HL-60 (cell line): ENCODE data around the gene MGAT5.

Source experiments
- GABPA ChIP-seq: IDR thresholded peaks from 2 replicates; pipeline ENCODE4 v1.6.1; 2012; ENCODE audit warnings: low read depth
- POLR2AphosphoS5 ChIP-seq: IDR thresholded peaks from 2 replicates; pipeline ENCODE4 v1.6.1; 2012; ENCODE audit warnings: low read depth
- TF ChIP-seq, protein P1 (sequence below): IDR thresholded peaks from one replicate; pipeline ENCODE4 v1.5.1; 2011; ENCODE audit warnings: low read length, control low read depth, inconsistent platforms; ENCODE audit not compliant: insufficient read depth
- TF ChIP-seq, protein P2 (sequence below): IDR thresholded peaks from 2 replicates; pipeline ENCODE4 v1.6.1; 2012; ENCODE audit warnings: low read depth; ENCODE audit not compliant: insufficient replicate concordance

DNA sequence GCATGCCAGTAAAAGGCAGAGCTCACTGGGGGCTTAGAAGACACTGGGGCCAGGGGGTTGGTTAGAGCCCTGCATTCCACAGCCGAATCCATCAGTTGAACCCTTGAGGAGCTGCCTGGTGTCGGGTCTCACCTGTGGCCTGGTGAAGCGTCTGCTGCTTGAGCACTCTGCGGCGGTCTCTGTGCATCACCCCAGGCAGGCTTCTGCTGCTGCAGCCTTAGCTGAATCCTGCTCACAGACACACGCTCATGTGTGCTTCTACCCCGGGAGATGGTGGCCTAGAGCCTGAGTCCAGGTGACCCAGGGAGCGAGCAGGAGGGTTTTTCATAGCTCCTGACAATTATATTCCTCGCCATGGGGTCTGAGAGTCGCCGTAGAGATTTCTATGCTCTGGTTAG is 192.1 kb downstream of the MGAT5 start:
- TF ChIP-seq, protein P1, sequence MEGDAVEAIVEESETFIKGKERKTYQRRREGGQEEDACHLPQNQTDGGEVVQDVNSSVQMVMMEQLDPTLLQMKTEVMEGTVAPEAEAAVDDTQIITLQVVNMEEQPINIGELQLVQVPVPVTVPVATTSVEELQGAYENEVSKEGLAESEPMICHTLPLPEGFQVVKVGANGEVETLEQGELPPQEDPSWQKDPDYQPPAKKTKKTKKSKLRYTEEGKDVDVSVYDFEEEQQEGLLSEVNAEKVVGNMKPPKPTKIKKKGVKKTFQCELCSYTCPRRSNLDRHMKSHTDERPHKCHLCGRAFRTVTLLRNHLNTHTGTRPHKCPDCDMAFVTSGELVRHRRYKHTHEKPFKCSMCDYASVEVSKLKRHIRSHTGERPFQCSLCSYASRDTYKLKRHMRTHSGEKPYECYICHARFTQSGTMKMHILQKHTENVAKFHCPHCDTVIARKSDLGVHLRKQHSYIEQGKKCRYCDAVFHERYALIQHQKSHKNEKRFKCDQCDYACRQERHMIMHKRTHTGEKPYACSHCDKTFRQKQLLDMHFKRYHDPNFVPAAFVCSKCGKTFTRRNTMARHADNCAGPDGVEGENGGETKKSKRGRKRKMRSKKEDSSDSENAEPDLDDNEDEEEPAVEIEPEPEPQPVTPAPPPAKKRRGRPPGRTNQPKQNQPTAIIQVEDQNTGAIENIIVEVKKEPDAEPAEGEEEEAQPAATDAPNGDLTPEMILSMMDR = no peak
- TF ChIP-seq GABPA (no peak), POLR2AphosphoS5 (no peak)
- TF ChIP-seq, protein P2, sequence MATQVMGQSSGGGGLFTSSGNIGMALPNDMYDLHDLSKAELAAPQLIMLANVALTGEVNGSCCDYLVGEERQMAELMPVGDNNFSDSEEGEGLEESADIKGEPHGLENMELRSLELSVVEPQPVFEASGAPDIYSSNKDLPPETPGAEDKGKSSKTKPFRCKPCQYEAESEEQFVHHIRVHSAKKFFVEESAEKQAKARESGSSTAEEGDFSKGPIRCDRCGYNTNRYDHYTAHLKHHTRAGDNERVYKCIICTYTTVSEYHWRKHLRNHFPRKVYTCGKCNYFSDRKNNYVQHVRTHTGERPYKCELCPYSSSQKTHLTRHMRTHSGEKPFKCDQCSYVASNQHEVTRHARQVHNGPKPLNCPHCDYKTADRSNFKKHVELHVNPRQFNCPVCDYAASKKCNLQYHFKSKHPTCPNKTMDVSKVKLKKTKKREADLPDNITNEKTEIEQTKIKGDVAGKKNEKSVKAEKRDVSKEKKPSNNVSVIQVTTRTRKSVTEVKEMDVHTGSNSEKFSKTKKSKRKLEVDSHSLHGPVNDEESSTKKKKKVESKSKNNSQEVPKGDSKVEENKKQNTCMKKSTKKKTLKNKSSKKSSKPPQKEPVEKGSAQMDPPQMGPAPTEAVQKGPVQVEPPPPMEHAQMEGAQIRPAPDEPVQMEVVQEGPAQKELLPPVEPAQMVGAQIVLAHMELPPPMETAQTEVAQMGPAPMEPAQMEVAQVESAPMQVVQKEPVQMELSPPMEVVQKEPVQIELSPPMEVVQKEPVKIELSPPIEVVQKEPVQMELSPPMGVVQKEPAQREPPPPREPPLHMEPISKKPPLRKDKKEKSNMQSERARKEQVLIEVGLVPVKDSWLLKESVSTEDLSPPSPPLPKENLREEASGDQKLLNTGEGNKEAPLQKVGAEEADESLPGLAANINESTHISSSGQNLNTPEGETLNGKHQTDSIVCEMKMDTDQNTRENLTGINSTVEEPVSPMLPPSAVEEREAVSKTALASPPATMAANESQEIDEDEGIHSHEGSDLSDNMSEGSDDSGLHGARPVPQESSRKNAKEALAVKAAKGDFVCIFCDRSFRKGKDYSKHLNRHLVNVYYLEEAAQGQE = no peak
